Pulmonary artery endothelial cell (primary cell): Measurements from ENCODE around the gene FAHD1. TPM values are rescaled to one million over a fixed set of nuclear protein-coding genes. Genes with fewer than 3 reads are reported as not detected.
"Not testable (repeated sequence)": the region's sequence is repeated elsewhere in the genome, so short reads cannot be mapped to it uniquely, and the experiment has no call there.

Source experiments
- DNase-seq: peaks from one replicate; pipeline ENCODE4 v3.0.0-alpha.2; 2011; ENCODE audit warnings: low read depth, low spot score
- total RNA-seq: library from RNA; depleted of rRNA; stranded (reverse); fragments of >200 nt; gene quantifications from 2 replicates; pipeline ENCODE4 v1.2.3, GENCODE V29; 2014

FAHD1 gene
- total RNA-seq, 1 donor from 2014 or later, result 91.9 TPM

GRCh38 chr16:1788708-1789100 is 38.3 kb upstream of the FAHD1 start:
- no peak for DNase-seq

- no peak for DNase-seq
These were observed 37.4 kb upstream of the FAHD1 start for GRCh38 chr16:1789643-1790045.

GRCh38 chr16:1790261-1790610 is 36.8 kb upstream of the FAHD1 start:
- no peak for DNase-seq

GRCh38 chr16:1790611-1791255 is 36.3 kb upstream of the FAHD1 start:
- DNase-seq, result no peak

- DNase-seq, result no peak
These were observed 35.6 kb upstream of the FAHD1 start for GRCh38 chr16:1791256-1791942.

- no peak for DNase-seq
These were observed 34.8 kb upstream of the FAHD1 start for GRCh38 chr16:1791943-1792812.

- no peak for DNase-seq
These were observed 34.0 kb upstream of the FAHD1 start for GRCh38 chr16:1792836-1793577.

- no peak for DNase-seq
These were observed 33.3 kb upstream of the FAHD1 start, which contains the start of gene IGFALS for GRCh38 chr16:1793578-1794220. IGFALS (minus strand) TSS chr16:1793705; CDS start chr16:1793652, 53 bp downstream.

- no peak for DNase-seq
These were observed 32.7 kb upstream of the FAHD1 start for GRCh38 chr16:1794221-1794871.

GRCh38 chr16:1794908-1795666 is 31.9 kb upstream of the FAHD1 start:
- DNase-seq, result no peak

GRCh38 chr16:1799263-1799662 is 27.7 kb upstream of the FAHD1 start:
- DNase-seq, result not testable (repeated sequence)

- DNase-seq, result no peak
These were observed 26.3 kb upstream of the FAHD1 start for GRCh38 chr16:1800701-1801100.

GRCh38 chr16:1807626-1808025 is 19.4 kb upstream of the FAHD1 start:
- no peak for DNase-seq

- no peak for DNase-seq
These were observed 18.3 kb upstream of the FAHD1 start for GRCh38 chr16:1808691-1809090.

- DNase-seq, result no peak
These were observed 17.7 kb upstream of the FAHD1 start for GRCh38 chr16:1809281-1809801.

GRCh38 chr16:1810106-1810505 is 16.9 kb upstream of the FAHD1 start:
- DNase-seq, result no peak

- DNase-seq, result no peak
These were observed 16.5 kb upstream of the FAHD1 start for GRCh38 chr16:1810536-1810935.

- peak; percentile 33 for DNase-seq
These were observed 14.3 kb upstream of the FAHD1 start for GRCh38 chr16:1812732-1813163.

- DNase-seq, result no peak
These were observed 11.5 kb upstream of the FAHD1 start for GRCh38 chr16:1815461-1815860.
